ENCODE data around the gene CAPZB. TPM values are rescaled to one million over a fixed set of nuclear protein-coding genes. Genes with fewer than 3 reads are reported as not detected.

Gene CAPZB
- total RNA-seq, 4 donors from 2014 or later: 84.7 to 124 (median 103) TPM

- intact Hi-C loops (cut with DNase I; ENCODE audit: low total_unique reads): no loop called here
- H3K4me3 ChIP-seq (ENCODE audit: low read depth, poor library complexity, severe bottlenecking): no peak overlapping the region
- TF ChIP-seq POLR2A (IDR thresholded peaks at IDR 0.05) (no peak), CTCF (IDR thresholded peaks at IDR 0.05) (no peak)
- no peak for DNase-seq (ENCODE audit: low spot score in 2 of 2)
- 91 to 93% methylated on average over 4 of the region's 4 CpGs for WGBS, 2 donors
Measured at GRCh38 chr1:19337289-19337688, 148.1 kb downstream of the CAPZB start.

GRCh38 chr1:19336543-19336942, 148.8 kb downstream of the CAPZB start:
- 84 to 91% methylated on average over 7 of the region's 7 CpGs for WGBS, 2 donors
- H3K4me3 ChIP-seq (ENCODE audit: low read depth, poor library complexity, severe bottlenecking): no peak overlapping the region
- no peak for DNase-seq (ENCODE audit: low spot score in 2 of 2)
- TF ChIP-seq CTCF (IDR thresholded peaks at IDR 0.05): no peak
- TF ChIP-seq POLR2A (IDR thresholded peaks at IDR 0.05): no peak
- intact Hi-C loops (cut with DNase I; ENCODE audit: low total_unique reads): no loop called here

GRCh38 chr1:19333587-19334354, 151.6 kb downstream of the CAPZB start:
- intact Hi-C loops (cut with DNase I; ENCODE audit: low total_unique reads): no loop called here
- TF ChIP-seq POLR2A (IDR thresholded peaks at IDR 0.05) (no peak), CTCF (IDR thresholded peaks at IDR 0.05) (no peak)
- DNase-seq (ENCODE audit: low spot score in 2 of 2): no peak
- 76 to 82% methylated on average over 9 of the region's 9 CpGs for WGBS, 2 donors
- H3K4me3 ChIP-seq (ENCODE audit: low read depth, poor library complexity, severe bottlenecking): no peak overlapping the region

- WGBS, 2 donors: 89 to 90% methylated on average over 12 of the region's 12 CpGs
- intact Hi-C loops (cut with DNase I; ENCODE audit: low total_unique reads): no loop called here
Measured at GRCh38 chr1:19332832-19333231, 152.5 kb downstream of the CAPZB start.

GRCh38 chr1:19331262-19331878, 154.0 kb downstream of the CAPZB start:
- DNase-seq (ENCODE audit: low spot score in 2 of 2): no peak
- intact Hi-C loops (cut with DNase I; ENCODE audit: low total_unique reads): no loop called here
- WGBS, 2 donors: 71 to 72% methylated on average over 11 to 13 of the region's 13 CpGs
- no peak overlapping the region for H3K4me3 ChIP-seq (ENCODE audit: low read depth, poor library complexity, severe bottlenecking)
- no peak for TF ChIP-seq CTCF (IDR thresholded peaks at IDR 0.05)
- TF ChIP-seq POLR2A (IDR thresholded peaks at IDR 0.05): no peak

More at GRCh38 chr1:19332832-19333231, 152.5 kb downstream of the CAPZB start:
- DNase-seq (ENCODE audit: low spot score in 2 of 2): no peak
- no peak for TF ChIP-seq POLR2A (IDR thresholded peaks at IDR 0.05)
- no peak for TF ChIP-seq CTCF (IDR thresholded peaks at IDR 0.05)
- H3K4me3 ChIP-seq (ENCODE audit: low read depth, poor library complexity, severe bottlenecking): no peak overlapping the region

Data from lower leg skin (tissue), 4 donors.